ENCODE measurements around the gene VPS13D. TPM values are rescaled to one million over a fixed set of nuclear protein-coding genes. Genes with fewer than 3 reads are reported as not detected.
A peak's percentile ranks its signal among the peaks of the same experiment; 100 is the strongest.

VPS13D gene
- total RNA-seq, 4 donors from 2014 or later, result 88.3 to 123 (median 113) TPM

DNA sequence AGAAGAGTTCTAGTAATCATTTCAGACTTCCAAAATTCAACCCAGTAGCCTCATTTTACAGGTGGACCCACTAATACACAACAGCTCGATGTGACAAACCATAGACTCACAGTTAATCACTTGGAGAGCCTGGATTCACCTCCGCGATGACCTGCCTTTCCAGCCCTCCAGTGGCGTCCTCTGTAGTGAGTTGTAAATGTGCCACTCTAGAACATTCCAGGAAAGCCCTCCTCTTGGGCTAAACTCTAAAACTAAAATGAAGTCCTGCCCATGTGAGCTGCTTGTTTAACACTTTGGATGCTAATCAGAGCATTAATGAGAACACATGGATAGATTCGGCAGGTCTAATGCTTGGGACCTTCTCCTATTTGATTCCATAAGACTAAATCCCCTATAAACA is 247.5 kb downstream of the VPS13D start:
- Histone ChIP-seq H3K9me3 (no peaks in the 10 kb centered on the region), H3K27ac (peak overlapping the region; percentile 57 to 90 (median 78)), H3K27me3 (no peaks in the 10 kb centered on the region), H3K4me3 (no peak overlapping the region), H3K4me1 (peaks cover 3 to 92% (median 34%) of the 10 kb centered on the region in 4 donors), H3K36me3 (no peaks in the 10 kb centered on the region)
- TF ChIP-seq POLR2A (IDR thresholded peaks at IDR 0.05), result no peak
- TF ChIP-seq, protein P1, sequence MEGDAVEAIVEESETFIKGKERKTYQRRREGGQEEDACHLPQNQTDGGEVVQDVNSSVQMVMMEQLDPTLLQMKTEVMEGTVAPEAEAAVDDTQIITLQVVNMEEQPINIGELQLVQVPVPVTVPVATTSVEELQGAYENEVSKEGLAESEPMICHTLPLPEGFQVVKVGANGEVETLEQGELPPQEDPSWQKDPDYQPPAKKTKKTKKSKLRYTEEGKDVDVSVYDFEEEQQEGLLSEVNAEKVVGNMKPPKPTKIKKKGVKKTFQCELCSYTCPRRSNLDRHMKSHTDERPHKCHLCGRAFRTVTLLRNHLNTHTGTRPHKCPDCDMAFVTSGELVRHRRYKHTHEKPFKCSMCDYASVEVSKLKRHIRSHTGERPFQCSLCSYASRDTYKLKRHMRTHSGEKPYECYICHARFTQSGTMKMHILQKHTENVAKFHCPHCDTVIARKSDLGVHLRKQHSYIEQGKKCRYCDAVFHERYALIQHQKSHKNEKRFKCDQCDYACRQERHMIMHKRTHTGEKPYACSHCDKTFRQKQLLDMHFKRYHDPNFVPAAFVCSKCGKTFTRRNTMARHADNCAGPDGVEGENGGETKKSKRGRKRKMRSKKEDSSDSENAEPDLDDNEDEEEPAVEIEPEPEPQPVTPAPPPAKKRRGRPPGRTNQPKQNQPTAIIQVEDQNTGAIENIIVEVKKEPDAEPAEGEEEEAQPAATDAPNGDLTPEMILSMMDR (IDR thresholded peaks at IDR 0.05), result no peak
- DNase-seq, result no peak

DNA sequence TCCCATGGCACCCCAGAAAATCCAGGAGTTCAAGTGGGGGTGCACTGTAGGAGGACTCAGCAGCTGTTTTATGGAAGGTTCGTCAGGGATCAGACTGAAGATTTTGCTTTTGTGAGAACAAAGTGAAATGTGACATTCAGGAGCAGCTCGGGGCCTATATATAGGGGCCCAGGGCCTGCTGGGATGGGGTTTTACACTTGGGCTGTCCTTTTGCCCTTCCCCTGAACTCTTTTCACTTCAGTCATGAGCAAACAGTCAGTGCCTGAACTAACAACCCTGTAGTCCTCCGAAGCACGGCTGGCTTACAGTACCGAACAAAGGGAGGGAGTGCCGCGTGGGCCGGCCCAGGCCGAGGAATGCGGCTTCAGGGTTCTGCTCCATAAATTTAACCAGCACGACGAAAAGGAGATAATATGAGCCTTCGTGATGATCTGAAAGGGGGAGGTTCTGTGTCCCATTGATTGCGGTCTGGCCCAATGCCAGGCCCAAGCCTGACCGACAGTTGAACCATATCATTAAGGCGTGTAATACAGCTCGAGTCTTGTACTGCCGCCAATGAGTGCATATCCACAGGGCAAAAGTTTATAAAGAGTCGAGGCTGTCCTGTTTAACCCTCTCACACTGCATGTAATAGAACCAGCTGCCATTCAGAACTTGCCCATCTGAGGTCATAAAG is 248.2 kb downstream of the VPS13D start:
- Histone ChIP-seq H3K36me3 (no peaks in the 10 kb centered on the region), H3K4me1 (peaks cover 3 to 85% (median 31%) of the 10 kb centered on the region in 4 donors), H3K27me3 (no peaks in the 10 kb centered on the region), H3K27ac (peak overlapping the region; percentile 57 to 90 (median 78)), H3K9me3 (no peaks in the 10 kb centered on the region), H3K4me3 (no peak overlapping the region)
- TF ChIP-seq, protein P1 (IDR thresholded peaks at IDR 0.05), result no peak
- peak; percentile 20 to 39 for TF ChIP-seq POLR2A (IDR thresholded peaks at IDR 0.05)
- DNase-seq, result peak; percentile 46 to 92 (median 91)

DNA sequence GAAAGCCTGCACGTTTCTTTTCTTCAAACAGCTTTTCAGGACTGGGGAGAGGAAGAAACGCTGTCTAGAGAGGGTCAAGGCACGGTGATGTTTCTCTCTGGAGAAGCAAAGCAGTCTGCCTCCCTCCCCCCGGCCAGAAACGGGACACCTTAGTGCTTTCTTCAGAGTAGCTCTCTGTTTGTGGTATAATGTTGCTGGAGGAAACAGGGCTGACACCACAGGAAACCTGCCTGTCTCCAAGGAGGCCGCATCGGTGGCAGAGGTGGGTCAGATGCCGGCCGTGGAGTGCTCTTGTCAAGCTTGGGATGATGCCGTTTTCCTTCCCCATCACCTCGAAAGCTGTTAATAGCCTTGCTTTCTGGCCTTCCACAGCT is 248.8 kb downstream of the VPS13D start:
- Histone ChIP-seq H3K4me1 (peaks cover 0 to 80% (median 31%) of the 10 kb centered on the region in 4 donors), H3K4me3 (no peak overlapping the region), H3K27me3 (no peaks in the 10 kb centered on the region), H3K9me3 (no peaks in the 10 kb centered on the region), H3K27ac (peak overlapping the region; percentile 57 to 90 (median 78)), H3K36me3 (no peaks in the 10 kb centered on the region)
- DNase-seq, result peak; percentile 48 to 75 (median 57)
- TF ChIP-seq, protein P1 (IDR thresholded peaks at IDR 0.05), result no peak
- no peak for TF ChIP-seq POLR2A (IDR thresholded peaks at IDR 0.05)

DNA sequence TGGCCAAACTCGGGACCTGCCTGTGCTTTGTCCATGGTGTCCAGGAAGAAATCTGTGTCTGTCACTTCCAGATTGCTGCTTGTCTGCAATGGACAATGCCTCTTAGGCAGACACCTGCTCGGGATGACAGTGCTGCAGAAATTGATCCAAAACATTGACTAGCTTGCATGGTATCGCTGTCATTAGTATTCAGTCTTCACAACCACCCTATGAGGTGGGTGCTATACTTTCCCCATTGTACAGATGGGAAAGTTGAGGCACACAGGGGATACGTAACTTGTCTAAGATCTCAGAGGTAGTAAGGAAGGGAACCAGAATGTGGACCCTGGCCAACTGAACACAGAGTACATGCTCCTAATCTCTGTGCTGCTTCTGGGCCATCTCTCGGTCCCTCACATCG is 249.5 kb downstream of the VPS13D start:
- Histone ChIP-seq H3K27me3 (no peaks in the 10 kb centered on the region), H3K4me1 (peaks cover 0 to 73% (median 31%) of the 10 kb centered on the region in 4 donors), H3K9me3 (no peaks in the 10 kb centered on the region), H3K4me3 (no peak overlapping the region), H3K36me3 (no peaks in the 10 kb centered on the region), H3K27ac (peak overlapping the region; percentile 57 to 90 (median 78))
- DNase-seq, result no peak
- no peak for TF ChIP-seq POLR2A (IDR thresholded peaks at IDR 0.05)
- TF ChIP-seq, protein P1 (IDR thresholded peaks at IDR 0.05), result no peak

DNA sequence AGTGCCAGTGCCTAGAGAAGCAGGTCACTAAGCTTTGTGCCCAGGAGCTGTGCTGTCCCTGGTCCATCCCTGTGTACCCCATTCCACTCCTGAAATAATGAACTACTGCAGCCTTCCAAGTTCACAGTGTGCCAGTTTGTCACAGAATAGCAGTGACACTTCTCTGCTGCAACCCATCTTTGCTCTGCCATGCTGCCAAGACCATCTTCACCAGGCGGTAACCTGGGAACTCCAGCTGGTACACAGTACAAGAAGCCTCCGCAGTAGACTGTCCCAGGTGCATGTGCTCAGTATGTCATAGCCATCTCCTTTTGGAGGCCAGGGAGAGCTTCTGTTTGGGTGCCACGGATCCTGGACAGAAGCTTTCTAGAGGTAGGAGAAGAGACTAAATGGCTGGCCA is 250.2 kb downstream of the VPS13D start:
- Histone ChIP-seq H3K4me1 (peaks cover 0 to 67% (median 30%) of the 10 kb centered on the region in 4 donors), H3K4me3 (no peak overlapping the region), H3K27me3 (no peaks in the 10 kb centered on the region), H3K9me3 (no peaks in the 10 kb centered on the region), H3K36me3 (no peaks in the 10 kb centered on the region), H3K27ac (peak overlapping the region in 3 of 4 donors; percentile 44 to 90 (median 86))
- TF ChIP-seq, protein P1 (IDR thresholded peaks at IDR 0.05), result no peak
- no peak for TF ChIP-seq POLR2A (IDR thresholded peaks at IDR 0.05)
- DNase-seq, result no peak

Measured in Peyer's patch (tissue), 4 donors.